OCI-LY3 (cell line): ENCODE data around the gene SIAH2.

Experiments
- H2AFZ ChIP-seq: fragments of 200-600, 300-600 bp; shearing (Covaris generic); 2 replicates; pipeline ENCODE4 v1.6.0; 2014; ENCODE audit warnings: antibody characterized with exemption, low read depth, low read length
- H3K27ac ChIP-seq: fragments of 200-600, 300-600 bp; sonication (generic); 2 replicates; pipeline ENCODE4 v1.5.1; 2014; ENCODE audit warnings: mild to moderate bottlenecking, low read length, moderate library complexity, mixed read lengths
- H3K27me3 ChIP-seq: fragments of 200-600, 300-600 bp; sonication (generic); 2 replicates; pipeline ENCODE4 v1.6.1; 2014; ENCODE audit warnings: low read depth, low read length, mixed read lengths
- H3K36me3 ChIP-seq: fragments of 200-600, 300-600 bp; sonication (generic); replicated peaks from 2 replicates; pipeline ENCODE3; 2014; ENCODE audit warnings: low read depth, low read length, mixed read lengths
- H3K4me1 ChIP-seq: fragments of 300-600, 200-600 bp; sonication (generic); 2 replicates; pipeline ENCODE4 v1.6.1; 2014; ENCODE audit warnings: low read length, mixed read lengths
- H3K4me2 ChIP-seq: fragments of 200-600, 300-600 bp; sonication (generic); 2 replicates; pipeline ENCODE4 v1.6.1; 2014; ENCODE audit warnings: low read length, mixed read lengths
- H3K4me3 ChIP-seq: fragments of 300-600, 200-600 bp; sonication (generic); 2 replicates; pipeline ENCODE4 v1.5.1; 2014; ENCODE audit warnings: antibody characterized with exemption, mild to moderate bottlenecking, low read length, moderate library complexity
- H3K79me2 ChIP-seq: fragments of 300-600, 200-600 bp; shearing (Covaris generic); 2 replicates; pipeline ENCODE4 v1.6.1; 2014; ENCODE audit warnings: mild to moderate bottlenecking, low read length, mixed read lengths
- H3K9ac ChIP-seq: fragments of 300-600, 200-600 bp; shearing (Covaris generic); 2 replicates; pipeline ENCODE4 v1.6.0; 2014; ENCODE audit warnings: mild to moderate bottlenecking, low read length, moderate library complexity
- H3K9me3 ChIP-seq: fragments of 200-600, 300-600 bp; shearing (Covaris generic); 2 replicates; pipeline ENCODE4 v1.6.1; 2014; ENCODE audit warnings: low read length, mixed read lengths; ENCODE audit not compliant: insufficient read depth
- H4K20me1 ChIP-seq: fragments of 200-600, 300-600 bp; sonication (generic); 2 replicates; pipeline ENCODE4 v1.6.1; 2016; ENCODE audit warnings: low read length, mixed read lengths; ENCODE audit not compliant: insufficient read depth
- CTCF ChIP-seq: fragments of 200-600, 300-600 bp; sonication (generic); IDR thresholded peaks from 2 replicates; pipeline ENCODE4 v1.5.1; 2014; ENCODE audit warnings: antibody characterized with exemption, low read length, low read depth
- EZH2phosphoT487 ChIP-seq: fragments of 200-600 bp; shearing (Covaris generic); IDR thresholded peaks from 2 replicates; pipeline ENCODE4 v1.6.1; 2018; ENCODE audit warnings: antibody characterized with exemption, mixed run types, low read depth

Gene SIAH2

GRCh38 chr3:150729682-150730360 is 33.1 kb downstream of the SIAH2 start:
- no peak for TF ChIP-seq CTCF
- TF ChIP-seq EZH2phosphoT487 = no peak
- H3K4me1 ChIP-seq = peaks cover 4% of the 10 kb centered on the region; the same call in 1 of the 2 replicates
- no peaks in the 10 kb centered on the region for H3K79me2 ChIP-seq
- H3K4me2 ChIP-seq = no peak overlapping the region
- H3K9ac ChIP-seq = no peak overlapping the region
- no peaks in the 10 kb centered on the region for H3K9me3 ChIP-seq
- H3K27ac ChIP-seq = no peak overlapping the region
- no peak overlapping the region for H3K4me3 ChIP-seq
- no peaks in the 10 kb centered on the region for H4K20me1 ChIP-seq
- H2AFZ ChIP-seq = no peak overlapping the region
- no peaks in the 10 kb centered on the region for H3K36me3 ChIP-seq
- H3K27me3 ChIP-seq = no peaks in the 10 kb centered on the region

- no peaks in the 10 kb centered on the region for H3K9me3 ChIP-seq
- no peaks in the 10 kb centered on the region for H3K36me3 ChIP-seq
- no peak overlapping the region for H3K27ac ChIP-seq
- H3K4me3 ChIP-seq = no peak overlapping the region
- H3K27me3 ChIP-seq = no peaks in the 10 kb centered on the region
- no peak overlapping the region for H2AFZ ChIP-seq
- H3K4me1 ChIP-seq = peaks cover 4% of the 10 kb centered on the region; the same call in 1 of the 2 replicates
- no peaks in the 10 kb centered on the region for H3K79me2 ChIP-seq
- no peak overlapping the region for H3K4me2 ChIP-seq
- no peak overlapping the region for H3K9ac ChIP-seq
- TF ChIP-seq CTCF (no peak), EZH2phosphoT487 (no peak)
- no peaks in the 10 kb centered on the region for H4K20me1 ChIP-seq
Observed at GRCh38 chr3:150727653-150728502, 35.1 kb downstream of the SIAH2 start.

GRCh38 chr3:150725548-150725947 is 37.4 kb downstream of the SIAH2 start:
- Histone ChIP-seq H3K4me1 (peaks cover 7% of the 10 kb centered on the region), H3K4me3 (no peak overlapping the region), H3K27ac (no peak overlapping the region), H2AFZ (no peak overlapping the region), H3K9ac (no peak overlapping the region), H4K20me1 (no peaks in the 10 kb centered on the region), H3K27me3 (no peaks in the 10 kb centered on the region), H3K36me3 (no peaks in the 10 kb centered on the region), H3K79me2 (no peaks in the 10 kb centered on the region), H3K4me2 (no peak overlapping the region), H3K9me3 (no peaks in the 10 kb centered on the region)
- TF ChIP-seq EZH2phosphoT487 (no peak), CTCF (no peak)

- H3K27ac ChIP-seq = no peak overlapping the region
- no peaks in the 10 kb centered on the region for H3K9me3 ChIP-seq
- no peak overlapping the region for H3K4me2 ChIP-seq
- no peaks in the 10 kb centered on the region for H3K79me2 ChIP-seq
- no peak overlapping the region for H2AFZ ChIP-seq
- H3K27me3 ChIP-seq = no peaks in the 10 kb centered on the region
- no peaks in the 10 kb centered on the region for H3K36me3 ChIP-seq
- TF ChIP-seq CTCF (no peak), EZH2phosphoT487 (no peak)
- H3K9ac ChIP-seq = no peak overlapping the region
- no peak overlapping the region for H3K4me3 ChIP-seq
- no peaks in the 10 kb centered on the region for H4K20me1 ChIP-seq
- peaks cover 14% of the 10 kb centered on the region for H3K4me1 ChIP-seq
Observed at GRCh38 chr3:150723946-150724345, 39.0 kb downstream of the SIAH2 start.
